ENCODE results near the gene ZNF500.

The ZNF500 gene

DNA sequence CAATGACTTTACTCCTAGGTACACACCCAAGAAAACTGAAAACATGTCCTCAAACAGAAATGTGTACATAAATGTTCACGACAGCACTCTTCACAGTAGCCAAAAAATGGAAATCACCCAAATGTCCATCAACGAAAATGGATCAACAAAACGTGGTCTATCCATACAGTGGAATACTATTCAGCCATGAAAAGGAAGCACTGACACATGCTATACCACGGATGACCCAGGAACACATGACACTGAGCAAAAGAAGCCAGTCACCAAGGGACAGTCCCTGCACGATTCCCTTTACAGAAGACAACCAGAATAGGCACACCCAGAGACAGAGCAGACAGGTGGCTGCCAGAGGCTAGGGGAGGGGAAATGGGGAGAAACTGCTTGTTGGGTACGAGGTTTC, 11.3 kb downstream of the ZNF500 start:
- H3K27ac ChIP-seq = no peak overlapping the region
- TF ChIP-seq, protein P1, sequence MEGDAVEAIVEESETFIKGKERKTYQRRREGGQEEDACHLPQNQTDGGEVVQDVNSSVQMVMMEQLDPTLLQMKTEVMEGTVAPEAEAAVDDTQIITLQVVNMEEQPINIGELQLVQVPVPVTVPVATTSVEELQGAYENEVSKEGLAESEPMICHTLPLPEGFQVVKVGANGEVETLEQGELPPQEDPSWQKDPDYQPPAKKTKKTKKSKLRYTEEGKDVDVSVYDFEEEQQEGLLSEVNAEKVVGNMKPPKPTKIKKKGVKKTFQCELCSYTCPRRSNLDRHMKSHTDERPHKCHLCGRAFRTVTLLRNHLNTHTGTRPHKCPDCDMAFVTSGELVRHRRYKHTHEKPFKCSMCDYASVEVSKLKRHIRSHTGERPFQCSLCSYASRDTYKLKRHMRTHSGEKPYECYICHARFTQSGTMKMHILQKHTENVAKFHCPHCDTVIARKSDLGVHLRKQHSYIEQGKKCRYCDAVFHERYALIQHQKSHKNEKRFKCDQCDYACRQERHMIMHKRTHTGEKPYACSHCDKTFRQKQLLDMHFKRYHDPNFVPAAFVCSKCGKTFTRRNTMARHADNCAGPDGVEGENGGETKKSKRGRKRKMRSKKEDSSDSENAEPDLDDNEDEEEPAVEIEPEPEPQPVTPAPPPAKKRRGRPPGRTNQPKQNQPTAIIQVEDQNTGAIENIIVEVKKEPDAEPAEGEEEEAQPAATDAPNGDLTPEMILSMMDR (IDR thresholded peaks at IDR 0.05; ENCODE audit: low read depth, low read length, missing control alignments) = no peak
- no peak overlapping the region for H3K4me3 ChIP-seq (ENCODE audit: low read depth, low read length)
- in situ Hi-C loops (cut with HindIII; ENCODE audit: low pct_ligation_motif_present, low sequenced_read_pairs) = no loop called here
- H3K27me3 ChIP-seq (replicated peaks) = no peaks in the 10 kb centered on the region
- no peak for DNase-seq
- H3K36me3 ChIP-seq (replicated peaks) = peaks cover 55% of the 10 kb centered on the region

DNA sequence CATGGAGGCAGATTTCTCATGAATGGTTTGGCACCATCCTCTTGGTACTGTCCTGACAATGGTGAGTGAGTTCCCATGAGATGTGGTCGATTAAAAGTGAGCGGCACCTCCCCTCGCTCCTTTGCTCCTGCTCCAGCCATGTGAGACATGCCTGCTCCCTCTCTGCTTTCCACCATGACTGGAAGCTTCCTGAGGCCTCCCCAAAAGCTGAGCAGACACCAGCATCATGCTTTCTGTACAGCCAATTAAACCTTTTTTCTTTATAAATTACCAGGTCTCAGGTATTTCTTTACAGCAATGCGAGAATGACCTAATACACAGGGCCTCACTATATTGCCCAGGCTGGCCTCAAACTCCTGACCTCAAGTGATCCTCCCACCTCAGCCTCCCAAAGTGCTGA, 12.1 kb downstream of the ZNF500 start:
- TF ChIP-seq, protein P1 (IDR thresholded peaks at IDR 0.05; ENCODE audit: low read depth, low read length, missing control alignments) = no peak
- no peak for DNase-seq
- H3K36me3 ChIP-seq (replicated peaks) = peaks cover 49% of the 10 kb centered on the region
- no peak overlapping the region for H3K27ac ChIP-seq
- H3K27me3 ChIP-seq (replicated peaks) = no peaks in the 10 kb centered on the region
- H3K4me3 ChIP-seq (ENCODE audit: low read depth, low read length) = no peak overlapping the region
- in situ Hi-C loops (cut with HindIII; ENCODE audit: low pct_ligation_motif_present, low sequenced_read_pairs) = no loop called here

DNA sequence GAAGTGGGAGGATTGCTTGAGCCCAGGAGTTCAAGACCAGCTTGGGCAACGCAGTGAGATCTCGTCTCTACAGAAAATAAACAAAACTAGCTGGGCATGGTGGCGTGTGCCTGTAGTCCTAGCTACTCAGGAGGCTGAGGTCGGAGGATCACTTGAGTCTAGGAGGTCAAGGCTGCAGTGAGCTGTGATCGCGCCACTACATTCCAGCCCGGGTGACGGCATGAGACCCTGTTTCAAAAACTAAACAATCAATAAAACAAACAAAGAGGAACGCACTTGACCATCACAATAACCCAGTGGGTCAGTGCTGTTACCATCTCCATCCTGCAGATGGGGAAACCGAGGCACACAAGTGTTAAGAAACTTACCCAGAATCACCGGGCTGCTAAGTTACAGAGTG, 13.7 kb downstream of the ZNF500 start:
- in situ Hi-C loops (cut with HindIII; ENCODE audit: low pct_ligation_motif_present, low sequenced_read_pairs) = no loop called here
- peaks cover 40% of the 10 kb centered on the region for H3K36me3 ChIP-seq (replicated peaks)
- TF ChIP-seq, protein P1 (IDR thresholded peaks at IDR 0.05; ENCODE audit: low read depth, low read length, missing control alignments) = no peak

DNA sequence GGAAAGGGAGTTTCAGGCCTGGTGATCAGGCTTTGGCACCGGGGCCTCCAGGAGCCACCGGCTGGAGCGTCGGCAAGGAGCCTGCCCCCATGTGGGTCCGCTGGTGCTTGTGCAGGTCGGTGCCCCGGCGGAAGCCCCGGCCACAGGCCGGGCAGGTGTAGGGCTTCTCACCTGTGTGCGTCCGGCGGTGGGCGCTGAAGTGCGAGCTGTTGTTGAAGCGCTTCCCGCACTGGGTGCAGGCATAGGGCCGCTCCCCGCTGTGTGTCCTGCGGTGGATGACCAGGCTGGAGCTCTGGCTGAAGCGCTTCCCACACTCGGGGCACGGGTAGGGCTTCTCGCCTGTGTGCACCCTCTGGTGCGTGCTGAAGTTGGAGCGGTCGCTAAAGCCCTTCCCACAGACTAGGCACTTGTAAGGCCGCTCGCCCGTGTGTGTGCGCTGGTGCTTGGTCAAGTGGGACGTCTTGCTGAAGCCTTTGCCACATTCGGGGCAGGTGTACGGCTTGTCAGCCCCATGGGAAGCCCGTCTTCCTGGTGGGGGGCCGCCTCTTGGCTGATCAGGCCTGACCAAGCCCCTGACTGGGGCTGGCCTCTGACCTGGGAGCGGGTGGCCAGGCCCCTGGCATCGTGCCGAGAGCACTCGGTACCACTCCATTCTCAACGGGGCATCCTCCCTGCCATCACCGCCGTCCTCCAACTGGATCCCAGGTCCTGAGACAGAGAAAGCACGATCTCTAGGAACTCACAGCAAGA, 14.4 kb downstream of the ZNF500 start:
- no peak for DNase-seq
- Histone ChIP-seq H3K27ac (no peak overlapping the region), H3K36me3 (replicated peaks) (peaks cover 37% of the 10 kb centered on the region), H3K27me3 (replicated peaks) (no peaks in the 10 kb centered on the region), H3K4me3 (ENCODE audit: low read depth, low read length) (no peak overlapping the region)
- in situ Hi-C loops (cut with HindIII; ENCODE audit: low pct_ligation_motif_present, low sequenced_read_pairs) = no loop called here
- TF ChIP-seq, protein P1 (IDR thresholded peaks at IDR 0.05; ENCODE audit: low read depth, low read length, missing control alignments) = no peak

More for the DNA sequence above, 13.7 kb downstream of the ZNF500 start:
- Histone ChIP-seq H3K27ac (no peak overlapping the region), H3K4me3 (ENCODE audit: low read depth, low read length) (no peak overlapping the region), H3K27me3 (replicated peaks) (no peaks in the 10 kb centered on the region)
- no peak for DNase-seq

DNA sequence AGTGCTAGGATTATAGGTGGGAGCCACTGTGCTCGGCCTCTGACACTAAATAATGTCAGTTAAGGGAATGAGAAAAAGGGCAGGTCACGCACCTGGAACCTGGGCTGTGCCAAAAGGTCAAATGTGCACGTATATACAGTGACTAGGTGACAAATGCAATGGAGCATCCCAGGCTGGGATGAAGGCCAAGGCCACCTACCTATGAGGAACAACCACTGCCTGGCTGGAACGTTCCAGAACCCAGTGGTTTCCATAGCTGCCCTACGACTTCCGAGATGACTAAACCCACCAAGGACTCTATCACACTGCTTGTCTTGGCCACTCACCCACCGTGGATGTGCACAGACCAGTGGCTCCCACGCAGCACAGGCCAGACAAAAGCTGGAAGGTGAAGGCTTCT, 16.1 kb downstream of the ZNF500 start:
- in situ Hi-C loops (cut with HindIII; ENCODE audit: low pct_ligation_motif_present, low sequenced_read_pairs) = no loop called here
- peaks cover 36% of the 10 kb centered on the region for H3K36me3 ChIP-seq (replicated peaks)

More for the DNA sequence above, 16.1 kb downstream of the ZNF500 start:
- H3K27me3 ChIP-seq (replicated peaks) = no peaks in the 10 kb centered on the region
- no peak for DNase-seq
- TF ChIP-seq, protein P1 (IDR thresholded peaks at IDR 0.05; ENCODE audit: low read depth, low read length, missing control alignments) = no peak
- no peak overlapping the region for H3K27ac ChIP-seq
- no peak overlapping the region for H3K4me3 ChIP-seq (ENCODE audit: low read depth, low read length)

All from brain microvascular endothelial cell (primary cell).